ENCODE results near the gene EPO.

Gene EPO

DNA sequence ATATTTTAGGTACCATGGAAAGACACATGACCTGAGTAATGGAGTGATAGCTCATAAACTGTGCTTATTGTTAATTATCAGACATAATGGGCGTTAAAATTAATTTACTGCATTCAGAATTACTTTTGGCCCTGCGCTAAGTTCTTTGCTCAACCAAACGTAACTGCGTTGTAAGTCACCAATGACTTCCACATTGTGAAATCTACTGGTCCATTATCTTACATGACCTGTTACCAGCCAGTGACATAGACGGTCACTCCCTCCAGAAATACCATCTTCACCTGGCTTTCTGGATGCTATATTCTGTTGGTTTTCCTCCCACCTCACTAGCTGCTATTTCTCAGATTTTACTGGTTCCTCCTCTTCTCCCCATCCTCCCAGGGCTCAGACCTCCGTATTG, 21.2 kb upstream of the EPO start:
- TF ChIP-seq, protein P1, sequence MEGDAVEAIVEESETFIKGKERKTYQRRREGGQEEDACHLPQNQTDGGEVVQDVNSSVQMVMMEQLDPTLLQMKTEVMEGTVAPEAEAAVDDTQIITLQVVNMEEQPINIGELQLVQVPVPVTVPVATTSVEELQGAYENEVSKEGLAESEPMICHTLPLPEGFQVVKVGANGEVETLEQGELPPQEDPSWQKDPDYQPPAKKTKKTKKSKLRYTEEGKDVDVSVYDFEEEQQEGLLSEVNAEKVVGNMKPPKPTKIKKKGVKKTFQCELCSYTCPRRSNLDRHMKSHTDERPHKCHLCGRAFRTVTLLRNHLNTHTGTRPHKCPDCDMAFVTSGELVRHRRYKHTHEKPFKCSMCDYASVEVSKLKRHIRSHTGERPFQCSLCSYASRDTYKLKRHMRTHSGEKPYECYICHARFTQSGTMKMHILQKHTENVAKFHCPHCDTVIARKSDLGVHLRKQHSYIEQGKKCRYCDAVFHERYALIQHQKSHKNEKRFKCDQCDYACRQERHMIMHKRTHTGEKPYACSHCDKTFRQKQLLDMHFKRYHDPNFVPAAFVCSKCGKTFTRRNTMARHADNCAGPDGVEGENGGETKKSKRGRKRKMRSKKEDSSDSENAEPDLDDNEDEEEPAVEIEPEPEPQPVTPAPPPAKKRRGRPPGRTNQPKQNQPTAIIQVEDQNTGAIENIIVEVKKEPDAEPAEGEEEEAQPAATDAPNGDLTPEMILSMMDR (IDR thresholded peaks at IDR 0.05), result no peak

DNA sequence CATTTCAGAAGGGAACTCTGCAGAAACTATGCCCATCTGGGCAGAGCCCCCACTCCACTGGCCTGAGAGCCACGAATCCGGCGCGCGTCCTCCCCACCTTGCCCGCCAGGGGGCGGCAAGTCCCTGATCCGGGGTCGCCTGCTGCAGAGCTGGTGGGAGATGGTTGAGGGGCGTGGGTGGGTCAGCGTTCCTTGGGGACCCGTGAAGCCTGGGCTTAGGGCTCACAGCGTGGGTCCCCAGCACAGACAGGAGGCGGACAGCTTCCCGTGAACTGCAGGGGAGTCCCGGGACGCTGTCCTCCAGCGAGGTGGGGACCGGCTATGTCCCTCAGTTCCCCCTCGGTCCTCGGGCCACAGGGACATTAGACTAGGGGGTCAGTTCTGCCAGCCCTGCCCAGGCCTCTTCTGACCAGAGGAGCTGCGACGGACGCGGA, 14.9 kb upstream of the EPO start:
- TF ChIP-seq, protein P1 (IDR thresholded peaks at IDR 0.05), result peak; percentile 94

DNA sequence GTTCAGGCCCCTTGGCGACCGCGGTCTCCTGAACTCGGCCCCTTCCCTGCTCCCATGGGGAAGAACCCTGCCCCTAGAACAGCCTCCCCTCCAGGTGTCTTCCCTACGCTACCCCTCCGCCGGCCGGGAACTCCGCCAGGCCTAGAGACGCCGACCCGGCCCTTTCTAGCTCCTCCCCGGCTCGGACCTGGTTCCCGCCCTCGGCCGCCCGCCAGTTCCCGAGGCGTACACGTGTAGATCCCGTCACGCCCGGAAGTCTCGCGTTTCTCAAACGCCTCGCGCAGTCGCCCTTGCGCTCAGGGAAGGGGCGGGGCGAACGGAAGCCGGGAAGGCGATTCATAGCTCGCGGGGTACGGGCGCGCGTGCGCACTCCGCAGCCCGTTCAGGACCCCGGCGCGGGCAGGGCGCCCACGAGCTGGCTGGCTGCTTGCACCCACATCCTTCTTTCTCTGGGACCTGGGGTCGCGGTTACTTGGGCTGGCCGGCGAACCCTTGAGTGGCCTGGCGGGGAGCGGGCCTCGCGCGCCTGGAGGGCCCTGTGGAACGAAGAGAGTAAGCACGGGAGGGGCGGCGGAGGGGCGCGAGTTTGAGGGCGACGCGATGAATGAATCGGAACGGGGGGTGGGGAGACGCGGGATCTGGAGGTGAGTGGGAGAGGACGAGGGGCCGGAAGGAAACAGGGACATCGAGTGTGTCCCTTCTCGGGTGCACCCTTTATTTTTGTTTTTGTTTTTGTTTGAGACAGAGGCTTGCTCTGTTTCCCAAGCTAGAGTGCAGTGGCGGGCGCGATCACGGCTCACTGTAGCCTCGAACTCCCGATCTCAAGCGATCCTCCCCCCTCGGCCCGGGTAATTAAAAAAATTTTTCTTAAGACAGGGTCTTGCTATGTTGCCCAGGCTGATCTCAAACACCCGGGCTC, 14.3 kb upstream of the EPO start, which contains the start of gene POP7:
POP7 (plus strand) TSS at position 369 of the 919 bp plus-strand sequence. CDS start 710 bp downstream, outside the sequence.
- TF ChIP-seq, protein P1 (IDR thresholded peaks at IDR 0.05), result no peak

DNA sequence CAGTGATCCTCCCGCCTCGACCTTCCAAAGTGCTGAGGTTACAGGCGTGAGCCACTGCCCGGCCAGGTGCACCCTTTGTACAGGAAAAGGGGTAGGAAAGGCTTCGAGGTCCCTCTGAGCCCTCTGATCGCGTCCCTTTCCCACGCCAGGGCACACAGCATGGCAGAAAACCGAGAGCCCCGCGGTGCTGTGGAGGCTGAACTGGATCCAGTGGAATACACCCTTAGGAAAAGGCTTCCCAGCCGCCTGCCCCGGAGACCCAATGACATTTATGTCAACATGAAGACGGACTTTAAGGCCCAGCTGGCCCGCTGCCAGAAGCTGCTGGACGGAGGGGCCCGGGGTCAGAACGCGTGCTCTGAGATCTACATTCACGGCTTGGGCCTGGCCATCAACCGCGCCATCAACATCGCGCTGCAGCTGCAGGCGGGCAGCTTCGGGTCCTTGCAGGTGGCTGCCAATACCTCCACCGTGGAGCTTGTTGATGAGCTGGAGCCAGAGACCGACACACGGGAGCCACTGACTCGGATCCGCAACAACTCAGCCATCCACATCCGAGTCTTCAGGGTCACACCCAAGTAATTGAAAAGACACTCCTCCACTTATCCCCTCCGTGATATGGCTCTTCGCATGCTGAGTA, 13.5 kb upstream of the EPO start:
- TF ChIP-seq, protein P1 (IDR thresholded peaks at IDR 0.05), result no peak

DNA sequence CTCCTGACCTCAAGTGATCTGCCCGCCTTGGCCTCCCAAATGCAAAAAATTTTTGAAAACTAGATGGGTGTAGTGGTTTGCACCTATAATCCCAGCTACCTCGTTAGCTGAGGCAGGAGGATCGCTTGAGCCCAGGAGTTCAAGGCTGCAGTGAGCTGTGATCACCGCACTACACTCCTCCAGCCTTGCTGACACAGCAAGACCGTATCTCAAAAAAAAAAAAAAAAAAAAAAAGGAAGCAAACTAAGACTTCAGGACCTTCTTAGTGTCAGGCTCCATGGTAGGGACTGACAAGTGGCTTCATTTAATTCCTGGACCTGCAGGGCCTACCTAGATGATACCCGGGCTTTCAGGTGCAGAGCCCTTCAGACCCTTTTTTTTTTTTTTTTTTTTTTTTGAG, 11.9 kb upstream of the EPO start:
- TF ChIP-seq, protein P1 (IDR thresholded peaks at IDR 0.05), result no peak

DNA sequence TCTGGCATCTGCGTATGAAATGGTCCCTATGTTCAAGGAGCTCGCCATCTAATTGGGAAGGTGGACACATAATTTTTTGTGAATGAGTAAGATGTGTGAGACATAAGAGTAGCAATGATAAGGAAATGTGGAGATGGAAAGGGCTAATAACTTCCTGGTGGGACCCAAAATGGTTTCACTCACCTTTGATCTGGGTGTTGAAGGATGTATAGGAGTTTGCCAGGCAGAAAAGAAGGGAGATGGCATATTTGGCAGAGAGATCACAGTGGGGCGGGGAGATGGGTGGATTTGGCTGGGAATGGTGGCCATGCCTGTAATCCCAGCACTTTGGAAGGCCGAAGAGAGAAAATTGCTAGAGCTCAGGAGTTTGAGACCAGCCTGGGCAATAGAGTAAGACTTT, 9.8 kb upstream of the EPO start:
- TF ChIP-seq, protein P1 (IDR thresholded peaks at IDR 0.05), result no peak

DNA sequence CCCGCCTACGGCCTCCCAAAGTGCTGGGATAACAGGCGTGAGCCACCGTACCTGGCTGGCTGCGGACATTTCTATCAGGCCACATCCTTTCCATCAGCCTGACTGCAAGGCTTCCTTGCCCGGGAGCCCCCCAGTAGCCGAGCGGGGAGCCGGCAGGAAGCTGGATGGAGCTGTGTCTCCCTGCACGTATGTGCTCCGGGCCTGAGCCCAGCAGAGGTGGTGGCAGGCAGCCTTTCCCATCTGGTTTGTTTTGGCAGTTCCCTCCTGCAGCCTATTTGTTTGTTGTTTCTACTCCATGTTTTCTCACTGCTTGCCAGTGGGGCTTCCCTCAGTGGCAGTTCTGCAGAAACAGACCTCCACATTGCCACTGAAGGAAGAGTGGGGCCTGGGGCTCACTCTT, 8.9 kb upstream of the EPO start:
- TF ChIP-seq, protein P1 (IDR thresholded peaks at IDR 0.05), result no peak
